ENCODE data around the gene TAGLN.

The TAGLN gene

DNA sequence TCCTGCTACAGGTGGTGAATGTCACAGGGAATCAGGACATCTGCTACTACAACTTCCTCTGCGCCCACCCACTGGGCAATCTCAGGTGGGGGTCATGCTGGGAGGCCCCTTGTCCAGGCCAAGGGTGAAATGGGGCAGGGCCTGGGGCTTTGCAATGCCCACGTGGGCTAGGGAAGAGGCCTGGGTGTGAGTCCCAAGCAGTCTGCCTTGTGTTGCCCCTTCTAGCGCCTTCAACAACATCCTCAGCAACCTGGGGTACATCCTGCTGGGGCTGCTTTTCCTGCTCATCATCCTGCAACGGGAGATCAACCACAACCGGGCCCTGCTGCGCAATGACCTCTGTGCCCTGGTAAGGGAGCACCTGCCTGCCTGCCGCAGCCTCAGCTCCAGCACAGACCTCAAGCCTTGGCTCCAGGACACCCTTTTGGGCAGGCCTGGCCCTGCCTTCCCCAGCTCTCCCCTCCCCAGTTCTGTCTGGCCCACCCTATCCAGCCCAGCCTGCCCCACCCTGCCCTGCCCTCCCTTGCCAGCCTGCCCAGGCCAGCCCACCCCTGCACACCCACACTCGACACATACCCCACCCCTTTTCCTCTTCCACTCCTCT, 9.1 kb upstream of the TAGLN start:
- no peak overlapping the region for H3K4me3 Mint-ChIP-seq

DNA sequence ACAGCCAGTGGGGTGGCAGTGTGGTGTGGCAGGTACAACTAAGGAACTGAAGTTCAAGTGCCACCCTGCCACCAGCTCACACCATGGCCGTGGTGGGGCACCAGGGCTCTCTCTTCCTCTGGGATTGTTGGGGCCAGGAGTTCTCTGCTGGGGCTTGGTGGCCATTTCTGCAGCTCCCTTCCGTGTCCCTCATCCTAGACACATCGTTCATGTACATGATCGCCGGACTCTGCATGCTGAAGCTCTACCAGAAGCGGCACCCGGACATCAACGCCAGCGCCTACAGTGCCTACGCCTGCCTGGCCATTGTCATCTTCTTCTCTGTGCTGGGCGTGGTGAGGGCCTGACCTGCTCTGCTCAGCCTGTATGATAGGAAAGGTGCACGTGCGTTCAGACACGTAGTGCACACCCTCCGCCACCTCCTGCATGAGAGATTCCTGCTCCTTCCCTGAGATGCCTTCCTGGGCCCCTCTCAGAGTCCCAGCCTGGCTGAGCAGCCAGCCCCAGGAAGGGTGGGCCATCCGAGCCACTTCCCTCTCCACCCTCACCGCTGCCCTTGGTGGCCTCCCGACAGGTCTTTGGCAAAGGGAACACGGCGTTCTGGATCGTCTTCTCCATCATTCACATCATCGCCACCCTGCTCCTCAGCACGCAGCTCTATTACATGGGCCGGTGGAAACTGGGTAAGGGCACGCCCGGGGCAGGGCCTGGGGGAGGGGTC, 7.3 kb upstream of the TAGLN start:
- Mint-ChIP-seq H3K36me3 (ENCODE audit: low read depth) (peaks cover 26% of the 10 kb centered on the region), H3K4me3 (no peak overlapping the region), H3K27me3 (ENCODE audit: low read depth) (no peaks in the 10 kb centered on the region), H3K27ac (no peak overlapping the region), H3K4me1 (no peaks in the 10 kb centered on the region), H3K9me3 (no peaks in the 10 kb centered on the region)
- TF ChIP-seq, protein P1, sequence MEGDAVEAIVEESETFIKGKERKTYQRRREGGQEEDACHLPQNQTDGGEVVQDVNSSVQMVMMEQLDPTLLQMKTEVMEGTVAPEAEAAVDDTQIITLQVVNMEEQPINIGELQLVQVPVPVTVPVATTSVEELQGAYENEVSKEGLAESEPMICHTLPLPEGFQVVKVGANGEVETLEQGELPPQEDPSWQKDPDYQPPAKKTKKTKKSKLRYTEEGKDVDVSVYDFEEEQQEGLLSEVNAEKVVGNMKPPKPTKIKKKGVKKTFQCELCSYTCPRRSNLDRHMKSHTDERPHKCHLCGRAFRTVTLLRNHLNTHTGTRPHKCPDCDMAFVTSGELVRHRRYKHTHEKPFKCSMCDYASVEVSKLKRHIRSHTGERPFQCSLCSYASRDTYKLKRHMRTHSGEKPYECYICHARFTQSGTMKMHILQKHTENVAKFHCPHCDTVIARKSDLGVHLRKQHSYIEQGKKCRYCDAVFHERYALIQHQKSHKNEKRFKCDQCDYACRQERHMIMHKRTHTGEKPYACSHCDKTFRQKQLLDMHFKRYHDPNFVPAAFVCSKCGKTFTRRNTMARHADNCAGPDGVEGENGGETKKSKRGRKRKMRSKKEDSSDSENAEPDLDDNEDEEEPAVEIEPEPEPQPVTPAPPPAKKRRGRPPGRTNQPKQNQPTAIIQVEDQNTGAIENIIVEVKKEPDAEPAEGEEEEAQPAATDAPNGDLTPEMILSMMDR (IDR thresholded peaks at IDR 0.05; ENCODE audit: unreplicated experiment in 3 of 3), result no peak

More for the DNA sequence above, 9.1 kb upstream of the TAGLN start:
- Mint-ChIP-seq H3K27me3 (ENCODE audit: low read depth) (no peaks in the 10 kb centered on the region), H3K4me1 (no peaks in the 10 kb centered on the region), H3K36me3 (ENCODE audit: low read depth) (peaks cover 23% of the 10 kb centered on the region), H3K9me3 (no peaks in the 10 kb centered on the region), H3K27ac (no peak overlapping the region)
- TF ChIP-seq, protein P1 (IDR thresholded peaks at IDR 0.05; ENCODE audit: unreplicated experiment in 3 of 3), result no peak

DNA sequence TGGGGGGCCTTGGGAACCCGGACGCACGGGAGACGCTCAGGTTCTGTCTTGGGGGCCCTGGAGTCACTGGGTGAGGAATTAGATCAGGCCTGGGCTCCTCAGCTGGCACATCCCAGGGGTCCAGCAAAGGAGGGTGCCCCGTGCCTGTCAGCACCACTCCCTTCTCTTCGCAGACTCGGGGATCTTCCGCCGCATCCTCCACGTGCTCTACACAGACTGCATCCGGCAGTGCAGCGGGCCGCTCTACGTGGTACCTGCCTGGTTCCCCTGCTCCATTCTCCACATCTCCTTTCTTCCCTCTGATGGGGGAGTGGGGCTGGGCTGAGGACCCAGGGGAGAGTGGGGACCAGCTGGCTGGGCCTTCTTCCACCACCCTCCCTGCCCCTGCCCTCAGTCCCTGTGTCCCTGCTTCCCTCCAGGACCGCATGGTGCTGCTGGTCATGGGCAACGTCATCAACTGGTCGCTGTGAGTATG, 6.7 kb upstream of the TAGLN start:
- no peak overlapping the region for H3K27ac Mint-ChIP-seq

DNA sequence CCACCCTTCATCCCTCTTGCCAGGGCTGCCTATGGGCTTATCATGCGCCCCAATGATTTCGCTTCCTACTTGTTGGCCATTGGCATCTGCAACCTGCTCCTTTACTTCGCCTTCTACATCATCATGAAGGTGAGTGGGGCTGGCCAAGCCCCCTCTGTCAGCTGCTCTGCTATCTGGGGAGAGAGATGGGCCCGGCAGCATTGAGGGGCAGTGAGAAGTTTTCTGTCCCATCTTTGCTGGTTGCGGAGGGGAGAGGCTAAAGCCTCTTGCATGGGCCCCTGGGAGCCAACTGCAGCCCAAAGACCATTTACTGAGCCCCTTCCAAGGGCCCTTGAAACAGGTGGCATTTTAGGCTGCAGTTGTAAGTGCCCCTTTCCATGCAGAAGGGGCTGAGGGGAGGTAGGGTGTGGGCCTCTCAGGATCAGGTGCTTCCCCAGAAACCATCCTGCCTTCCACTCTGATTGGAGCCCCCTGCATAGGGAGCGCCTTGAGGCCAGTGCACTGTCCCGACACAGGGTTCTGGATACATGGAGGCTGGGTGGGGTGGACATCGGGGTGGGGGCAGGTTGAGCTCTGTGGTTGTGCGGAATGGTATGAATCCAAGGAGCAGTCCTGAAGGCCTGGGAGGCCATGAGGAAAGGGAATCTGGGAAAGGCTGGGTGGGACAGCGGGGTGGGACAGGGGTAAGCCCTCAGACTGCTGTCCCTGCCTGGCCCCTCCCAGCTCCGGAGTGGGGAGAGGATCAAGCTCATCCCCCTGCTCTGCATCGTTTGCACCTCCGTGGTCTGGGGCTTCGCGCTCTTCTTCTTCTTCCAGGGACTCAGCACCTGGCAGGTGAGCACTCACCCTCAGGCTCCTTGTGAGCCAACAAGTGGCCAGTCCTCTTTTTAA, 5.8 kb upstream of the TAGLN start:
- Mint-ChIP-seq H3K9me3 (no peaks in the 10 kb centered on the region), H3K36me3 (ENCODE audit: low read depth) (peaks cover 19% of the 10 kb centered on the region), H3K4me3 (no peak overlapping the region), H3K27me3 (ENCODE audit: low read depth) (no peaks in the 10 kb centered on the region), H3K27ac (no peak overlapping the region), H3K4me1 (peaks cover 13% of the 10 kb centered on the region)
- TF ChIP-seq, protein P1 (IDR thresholded peaks at IDR 0.05; ENCODE audit: unreplicated experiment in 3 of 3), result no peak

More for the DNA sequence above, 6.7 kb upstream of the TAGLN start:
- Mint-ChIP-seq H3K27me3 (ENCODE audit: low read depth) (no peaks in the 10 kb centered on the region), H3K36me3 (ENCODE audit: low read depth) (peaks cover 23% of the 10 kb centered on the region), H3K4me3 (no peak overlapping the region), H3K9me3 (no peaks in the 10 kb centered on the region), H3K4me1 (peaks cover 3% of the 10 kb centered on the region)
- TF ChIP-seq, protein P1 (IDR thresholded peaks at IDR 0.05; ENCODE audit: unreplicated experiment in 3 of 3), result no peak

DNA sequence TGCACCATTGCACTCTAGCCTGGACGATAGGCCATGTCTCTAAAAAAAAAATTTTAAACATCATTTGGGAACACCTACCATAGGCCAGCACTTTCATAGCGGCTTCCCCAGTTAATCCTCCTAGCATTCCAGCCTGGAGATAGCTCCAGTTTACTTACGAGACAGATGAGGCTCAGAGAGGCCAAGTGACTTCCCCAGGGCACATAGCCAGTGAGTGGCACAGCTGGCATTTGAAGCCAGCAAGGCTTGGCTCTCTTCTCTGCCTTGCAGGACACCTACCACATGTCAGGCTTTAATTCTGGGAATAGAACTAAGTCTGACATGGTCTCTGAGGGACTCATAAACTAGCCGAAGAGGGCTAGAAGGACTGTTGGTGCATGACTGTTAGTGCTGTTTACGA, 4.9 kb upstream of the TAGLN start:
- Mint-ChIP-seq H3K4me3 (no peak overlapping the region), H3K27ac (peak overlapping the region in 1 of 3 experiments; percentile 23), H3K27me3 (ENCODE audit: low read depth) (no peaks in the 10 kb centered on the region), H3K4me1 (peaks cover 19% of the 10 kb centered on the region), H3K36me3 (ENCODE audit: low read depth) (peaks cover 19% of the 10 kb centered on the region), H3K9me3 (no peaks in the 10 kb centered on the region)
- TF ChIP-seq, protein P1 (IDR thresholded peaks at IDR 0.05; ENCODE audit: unreplicated experiment in 3 of 3), result no peak
